Keratinocyte (primary cell): ENCODE results near the gene OAS3. TPM values are rescaled to one million over a fixed set of nuclear protein-coding genes. Genes with fewer than 3 reads are reported as not detected.

Source experiments
- DNase-seq: peaks from one replicate; pipeline ENCODE4 v3.0.0-alpha.2; 2011; ENCODE audit warnings: low read depth, missing footprints, low spot score
- FAIRE-seq: peaks from 2 replicates; lab custom pipeline; 2011; peaks lifted over from hg19 to GRCh38; lab: Jason Lieb, UNC
- H2AFZ ChIP-seq: 2 replicates; pipeline ENCODE4 v1.6.0; 2012; ENCODE audit warnings: low read length, control low read depth, inconsistent platforms; ENCODE audit not compliant: control insufficient read depth
- H3K27ac ChIP-seq: 2 replicates; pipeline ENCODE4 v1.5.1; 2011; ENCODE audit warnings: low read length; ENCODE audit not compliant: control insufficient read depth, insufficient read depth
- H3K27me3 ChIP-seq: 3 replicates; pipeline ENCODE4 v1.6.0; 2011; ENCODE audit warnings: low read length; ENCODE audit not compliant: control insufficient read depth, insufficient read depth; ENCODE audit errors: extremely low read depth
- H3K36me3 ChIP-seq, 2 experiments: 2 replicates in 1 of 2; 3 replicates in 1 of 2; pipeline ENCODE4 v1.5.1; 2011; ENCODE audit warnings: low read length in 2 of 2, mild to moderate bottlenecking in 1 of 2; ENCODE audit not compliant: control insufficient read depth in 2 of 2, insufficient read depth in 2 of 2; ENCODE audit errors: extremely low read depth in 1 of 2
- H3K4me1 ChIP-seq: 3 replicates; pipeline ENCODE4 v1.5.1; 2011; ENCODE audit warnings: low read length; ENCODE audit not compliant: control insufficient read depth, insufficient read depth; ENCODE audit errors: extremely low read depth
- H3K4me2 ChIP-seq: 3 replicates; pipeline ENCODE4 v1.6.0; 2011; ENCODE audit warnings: low read depth, low read length; ENCODE audit not compliant: control insufficient read depth, insufficient read depth; ENCODE audit errors: extremely low read depth
- H3K4me3 ChIP-seq, 3 experiments: fragments of 200-600 bp in 1 of 3; sonication (generic) in 1 of 3; 2 replicates in 2 of 3; 3 replicates in 1 of 3; pipeline ENCODE4 v1.5.1; 2011 to 2016; ENCODE audit warnings: low read length in 3 of 3, mild to moderate bottlenecking in 3 of 3, control low read depth in 2 of 3, inconsistent platforms in 1 of 3, low read depth in 1 of 3, mixed read lengths in 1 of 3, mixed run types in 1 of 3, moderate library complexity in 1 of 3; ENCODE audit not compliant: control insufficient read depth in 2 of 3, insufficient read depth in 2 of 3; ENCODE audit errors: extremely low read depth in 1 of 3
- H3K79me2 ChIP-seq: 2 replicates; pipeline ENCODE4 v1.6.0; 2012; ENCODE audit warnings: low read length; ENCODE audit not compliant: control insufficient read depth, insufficient read depth
- H3K9ac ChIP-seq: 3 replicates; pipeline ENCODE4 v1.6.0; 2011; ENCODE audit warnings: low read length; ENCODE audit not compliant: control insufficient read depth, insufficient read depth; ENCODE audit errors: extremely low read depth
- H3K9me1 ChIP-seq: 3 replicates; pipeline ENCODE4 v1.6.0; 2011; ENCODE audit warnings: low read length; ENCODE audit not compliant: control insufficient read depth, insufficient read depth; ENCODE audit errors: extremely low read depth
- H3K9me3 ChIP-seq: 2 replicates; pipeline ENCODE4 v1.5.1; 2012; ENCODE audit warnings: low read depth, low read length; ENCODE audit not compliant: control insufficient read depth
- H4K20me1 ChIP-seq: 3 replicates; pipeline ENCODE4 v1.6.0; 2011; ENCODE audit warnings: low read length; ENCODE audit not compliant: control insufficient read depth, insufficient read depth; ENCODE audit errors: extremely low read depth
- EZH2 ChIP-seq: IDR thresholded peaks from one replicate; pipeline ENCODE4 v1.6.1; 2012; ENCODE audit warnings: inconsistent platforms, mild to moderate bottlenecking, low read length, moderate library complexity
- dilution Hi-C: fragments of 300-500 bp; cut with MboI; formaldehyde crosslinking; loops from one replicate; pipeline ENCODE4 v1.7.0; 2020; ENCODE audit warnings: low sequenced_read_pairs; ENCODE audit not compliant: extremely low pct_ligation_motif_present
- polyA plus RNA-seq, 5 experiments: library from polyadenylated mRNA; depleted of rRNA in 3 of 5; stranded (reverse) in 3 of 5; stranded (forward) in 1 of 5; unstranded in 1 of 5; fragments of >200 nt; gene quantifications; 1 replicate in 1 of 5; 2 replicates in 3 of 5; 3 replicates in 1 of 5; pipeline versions ENCODE4 v1.2.1 to v1.2.3, GENCODE V29; 2011 to 2012; ENCODE audit warnings: missing spikeins in 2 of 5, low read depth in 1 of 5, low replicate concordance in 1 of 5
- TF ChIP-seq, protein P1 (sequence below), 3 experiments: IDR thresholded peaks in 1 of 3; conservative IDR thresholded peaks in 1 of 3; optimal IDR thresholded peaks in 1 of 3; 2 replicates in 2 of 3; 3 replicates in 1 of 3; pipeline versions ENCODE3 to v1.5.1; 2011; ENCODE audit warnings: low read length in 3 of 3, mild to moderate bottlenecking in 3 of 3, moderate library complexity in 2 of 3, control low read depth in 1 of 3, inconsistent platforms in 1 of 3; ENCODE audit not compliant: insufficient read depth in 2 of 3; ENCODE audit errors: extremely low read depth in 1 of 3

Gene OAS3
- polyA plus RNA-seq, 1 donor (not counting 4 experiments of a cell fraction or from before 2014, with no cell fraction given): 59.2 TPM

DNA sequence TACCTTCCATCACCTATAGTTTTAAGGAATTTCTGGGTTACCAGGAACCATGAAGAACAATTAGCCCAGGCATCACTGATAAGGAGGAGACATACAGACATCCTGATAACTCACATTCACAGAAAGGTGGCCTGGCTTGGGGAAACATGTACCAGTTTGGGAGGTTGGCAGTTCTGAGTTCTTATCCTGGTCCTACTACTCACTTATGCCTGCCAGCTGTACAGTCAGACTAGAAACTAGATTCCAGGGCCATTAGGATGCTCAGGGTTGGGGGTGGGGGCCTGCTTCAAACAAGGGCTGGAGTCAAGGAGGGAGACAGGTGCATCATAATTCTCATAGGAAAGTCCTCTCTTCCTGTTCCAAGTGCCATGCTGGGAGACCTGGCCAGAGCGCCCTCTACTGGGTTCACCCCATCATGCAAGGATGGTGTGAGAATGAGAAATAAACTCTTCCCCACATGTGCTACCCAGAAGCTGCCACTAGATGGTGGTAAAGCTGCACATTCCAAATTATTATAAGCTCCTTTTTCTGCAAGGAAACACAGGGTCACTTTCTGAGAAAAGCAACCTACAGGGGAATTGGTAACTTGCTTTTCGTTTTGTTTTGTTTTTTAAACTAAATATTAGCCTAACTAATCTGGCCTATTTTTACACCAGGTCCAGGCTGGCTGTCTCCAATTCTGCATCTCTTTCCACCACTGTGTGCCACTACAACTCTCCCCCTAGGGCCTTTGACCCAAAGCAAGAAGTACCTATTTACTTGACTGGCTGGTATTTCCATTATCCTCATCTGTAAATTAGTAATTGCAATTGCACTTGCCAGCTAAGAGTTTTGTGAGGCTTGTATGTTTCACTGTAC is 54.5 kb downstream of the OAS3 start:
- Histone ChIP-seq H3K9me3 (no peaks in the 10 kb centered on the region), H3K9me1 (no peaks in the 10 kb centered on the region), H3K4me2 (no peak overlapping the region), H2AFZ (no peak overlapping the region), H3K4me1 (no peaks in the 10 kb centered on the region), H3K79me2 (no peaks in the 10 kb centered on the region), H4K20me1 (no peaks in the 10 kb centered on the region), H3K27me3 (no peaks in the 10 kb centered on the region), H3K4me3 (no peak overlapping the region), H3K9ac (no peak overlapping the region), H3K36me3 (peaks cover 0 to 19% of the 10 kb centered on the region in 2 experiments), H3K27ac (no peak overlapping the region)
- dilution Hi-C loops: no loop called here
- DNase-seq (peak; percentile 41), FAIRE-seq (peak; percentile 86)
- no peak for TF ChIP-seq EZH2
- TF ChIP-seq, protein P1, sequence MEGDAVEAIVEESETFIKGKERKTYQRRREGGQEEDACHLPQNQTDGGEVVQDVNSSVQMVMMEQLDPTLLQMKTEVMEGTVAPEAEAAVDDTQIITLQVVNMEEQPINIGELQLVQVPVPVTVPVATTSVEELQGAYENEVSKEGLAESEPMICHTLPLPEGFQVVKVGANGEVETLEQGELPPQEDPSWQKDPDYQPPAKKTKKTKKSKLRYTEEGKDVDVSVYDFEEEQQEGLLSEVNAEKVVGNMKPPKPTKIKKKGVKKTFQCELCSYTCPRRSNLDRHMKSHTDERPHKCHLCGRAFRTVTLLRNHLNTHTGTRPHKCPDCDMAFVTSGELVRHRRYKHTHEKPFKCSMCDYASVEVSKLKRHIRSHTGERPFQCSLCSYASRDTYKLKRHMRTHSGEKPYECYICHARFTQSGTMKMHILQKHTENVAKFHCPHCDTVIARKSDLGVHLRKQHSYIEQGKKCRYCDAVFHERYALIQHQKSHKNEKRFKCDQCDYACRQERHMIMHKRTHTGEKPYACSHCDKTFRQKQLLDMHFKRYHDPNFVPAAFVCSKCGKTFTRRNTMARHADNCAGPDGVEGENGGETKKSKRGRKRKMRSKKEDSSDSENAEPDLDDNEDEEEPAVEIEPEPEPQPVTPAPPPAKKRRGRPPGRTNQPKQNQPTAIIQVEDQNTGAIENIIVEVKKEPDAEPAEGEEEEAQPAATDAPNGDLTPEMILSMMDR (optimal IDR thresholded peaks at IDR 0.05 in 1 of 3, IDR thresholded peaks at IDR 0.05 in 1 of 3, conservative IDR thresholded peaks at IDR 0.05 in 1 of 3; ENCODE audit: extremely low read depth in 1 of 3, insufficient read depth in 2 of 3, low read length in 3 of 3): peak; percentile 91 to 100 (median 94)

DNA sequence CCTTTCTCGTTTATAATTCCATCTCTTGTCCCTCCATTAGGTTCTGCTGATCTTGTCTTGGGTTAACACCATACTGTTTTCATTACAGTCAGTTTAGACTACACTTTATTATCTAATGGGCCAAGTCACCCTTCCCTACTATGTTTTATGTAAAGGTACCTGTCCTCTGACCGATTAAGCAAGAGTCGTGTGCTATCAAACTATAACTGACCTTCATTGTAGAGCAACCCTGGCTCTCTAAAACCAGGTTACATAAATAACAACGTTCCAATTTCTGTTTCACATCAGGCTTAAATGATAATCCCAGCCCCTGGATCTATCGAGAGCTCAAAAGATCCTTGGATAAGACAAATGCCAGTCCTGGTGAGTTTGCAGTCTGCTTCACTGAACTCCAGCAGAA is 56.7 kb downstream of the OAS3 start:
- Histone ChIP-seq H3K79me2 (no peaks in the 10 kb centered on the region), H3K9me1 (no peaks in the 10 kb centered on the region), H4K20me1 (no peaks in the 10 kb centered on the region), H3K4me2 (no peak overlapping the region), H3K36me3 (peaks cover 0 to 13% of the 10 kb centered on the region in 2 experiments), H3K4me3 (no peak overlapping the region), H2AFZ (no peak overlapping the region), H3K27ac (no peak overlapping the region), H3K9me3 (no peaks in the 10 kb centered on the region), H3K4me1 (no peaks in the 10 kb centered on the region), H3K27me3 (no peaks in the 10 kb centered on the region), H3K9ac (no peak overlapping the region)
- no peak for TF ChIP-seq EZH2
- TF ChIP-seq, protein P1 (optimal IDR thresholded peaks at IDR 0.05 in 1 of 3, IDR thresholded peaks at IDR 0.05 in 1 of 3, conservative IDR thresholded peaks at IDR 0.05 in 1 of 3; ENCODE audit: extremely low read depth in 1 of 3, insufficient read depth in 2 of 3, low read length in 3 of 3): no peak
- DNase-seq (no peak), FAIRE-seq (no peak)
- dilution Hi-C loops: no loop called here
